ENCODE data around the gene ZNF133.

GRCh38 chr20:18360635-18361034 lies 72.3 kb downstream of the ZNF133 start:
- TF ChIP-seq, protein P1, sequence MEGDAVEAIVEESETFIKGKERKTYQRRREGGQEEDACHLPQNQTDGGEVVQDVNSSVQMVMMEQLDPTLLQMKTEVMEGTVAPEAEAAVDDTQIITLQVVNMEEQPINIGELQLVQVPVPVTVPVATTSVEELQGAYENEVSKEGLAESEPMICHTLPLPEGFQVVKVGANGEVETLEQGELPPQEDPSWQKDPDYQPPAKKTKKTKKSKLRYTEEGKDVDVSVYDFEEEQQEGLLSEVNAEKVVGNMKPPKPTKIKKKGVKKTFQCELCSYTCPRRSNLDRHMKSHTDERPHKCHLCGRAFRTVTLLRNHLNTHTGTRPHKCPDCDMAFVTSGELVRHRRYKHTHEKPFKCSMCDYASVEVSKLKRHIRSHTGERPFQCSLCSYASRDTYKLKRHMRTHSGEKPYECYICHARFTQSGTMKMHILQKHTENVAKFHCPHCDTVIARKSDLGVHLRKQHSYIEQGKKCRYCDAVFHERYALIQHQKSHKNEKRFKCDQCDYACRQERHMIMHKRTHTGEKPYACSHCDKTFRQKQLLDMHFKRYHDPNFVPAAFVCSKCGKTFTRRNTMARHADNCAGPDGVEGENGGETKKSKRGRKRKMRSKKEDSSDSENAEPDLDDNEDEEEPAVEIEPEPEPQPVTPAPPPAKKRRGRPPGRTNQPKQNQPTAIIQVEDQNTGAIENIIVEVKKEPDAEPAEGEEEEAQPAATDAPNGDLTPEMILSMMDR (IDR thresholded peaks at IDR 0.05; ENCODE audit: low read length): no peak
- TF ChIP-seq EZH2 (IDR thresholded peaks at IDR 0.05; ENCODE audit: borderline replicate concordance, low read length): no peak

Measured in OCI-LY1 (cell line).